SH-SY5Y (cell line): ENCODE results near the gene CASP8.

Experiments used
- GATA2 ChIP-seq: IDR thresholded peaks from 2 replicates; pipeline ENCODE4 v1.6.1; 2011; ENCODE audit warnings: mild to moderate bottlenecking, low read depth, low read length
- GATA3 ChIP-seq: IDR thresholded peaks from 2 replicates; pipeline ENCODE4 v1.6.1; 2011; ENCODE audit warnings: low read depth, mild to moderate bottlenecking, low read length, moderate library complexity

DNA sequence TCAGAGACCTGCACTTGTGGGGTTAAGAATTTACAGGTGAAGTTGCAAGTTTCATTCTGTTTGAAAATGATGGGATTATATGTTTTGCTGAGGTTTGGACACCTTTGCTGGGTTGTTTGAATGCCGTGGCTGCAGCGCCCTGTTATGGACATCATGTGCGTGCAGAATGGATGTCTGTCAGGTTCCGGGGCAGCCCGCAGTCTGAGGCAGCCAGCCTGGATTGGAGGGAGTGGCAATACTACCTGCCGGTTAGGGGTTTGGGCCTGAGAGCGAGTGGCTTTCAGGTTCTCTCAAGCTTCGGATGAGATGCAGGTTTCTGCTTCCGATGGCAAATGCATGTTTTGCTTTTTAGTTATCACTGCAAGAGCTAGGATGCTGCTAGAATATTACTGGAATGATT lies 1.1 kb downstream of the CASP8 start:
- TF ChIP-seq GATA3 (no peak), GATA2 (no peak)
